Neural crest cell (in vitro differentiated cells): Measurements from ENCODE around the gene DHX8. TPM values are rescaled to one million over a fixed set of nuclear protein-coding genes. Genes with fewer than 3 reads are reported as not detected.

Experiments used
- DNase-seq: peaks from one replicate; pipeline ENCODE4 v3.0.0; 2021; ENCODE audit warnings: low read depth, mixed read lengths, low spot score
- H3K27ac Mint-ChIP-seq: one replicate; pipeline ENCODE4 v1.8.0; 2021; ENCODE audit warnings: mild to moderate bottlenecking, mixed read lengths; ENCODE audit not compliant: unreplicated experiment
- H3K27me3 Mint-ChIP-seq: 2 replicates; pipeline ENCODE4 v1.8.0; 2021; ENCODE audit warnings: low read depth, mild to moderate bottlenecking, mixed read lengths
- H3K36me3 Mint-ChIP-seq: 2 replicates; pipeline ENCODE4 v1.8.0; 2021; ENCODE audit warnings: low read depth, mild to moderate bottlenecking, mixed read lengths
- H3K4me1 Mint-ChIP-seq: 2 replicates; pipeline ENCODE4 v1.8.0; 2021; ENCODE audit warnings: mixed read lengths
- H3K4me3 Mint-ChIP-seq: one replicate; pipeline ENCODE4 v1.8.0; 2021; ENCODE audit warnings: mild to moderate bottlenecking, mixed read lengths
- H3K9me3 Mint-ChIP-seq: 2 replicates; pipeline ENCODE4 v1.8.0; 2021; ENCODE audit warnings: mixed read lengths
- total RNA-seq: library from RNA; stranded (reverse); gene quantifications from 2 replicates; pipeline ENCODE4 v1.2.1, GENCODE V29; 2021
- TF ChIP-seq, protein P1 (sequence below): fragments of 200-600 bp; sonication (generic); conservative IDR thresholded peaks from 2 replicates; pipeline ENCODE4 v1.5.0; 2021; ENCODE audit warnings: antibody characterized with exemption, mild to moderate bottlenecking

DHX8 gene
- total RNA-seq, 1 donor from 2014 or later, result 68.0 TPM

DNA sequence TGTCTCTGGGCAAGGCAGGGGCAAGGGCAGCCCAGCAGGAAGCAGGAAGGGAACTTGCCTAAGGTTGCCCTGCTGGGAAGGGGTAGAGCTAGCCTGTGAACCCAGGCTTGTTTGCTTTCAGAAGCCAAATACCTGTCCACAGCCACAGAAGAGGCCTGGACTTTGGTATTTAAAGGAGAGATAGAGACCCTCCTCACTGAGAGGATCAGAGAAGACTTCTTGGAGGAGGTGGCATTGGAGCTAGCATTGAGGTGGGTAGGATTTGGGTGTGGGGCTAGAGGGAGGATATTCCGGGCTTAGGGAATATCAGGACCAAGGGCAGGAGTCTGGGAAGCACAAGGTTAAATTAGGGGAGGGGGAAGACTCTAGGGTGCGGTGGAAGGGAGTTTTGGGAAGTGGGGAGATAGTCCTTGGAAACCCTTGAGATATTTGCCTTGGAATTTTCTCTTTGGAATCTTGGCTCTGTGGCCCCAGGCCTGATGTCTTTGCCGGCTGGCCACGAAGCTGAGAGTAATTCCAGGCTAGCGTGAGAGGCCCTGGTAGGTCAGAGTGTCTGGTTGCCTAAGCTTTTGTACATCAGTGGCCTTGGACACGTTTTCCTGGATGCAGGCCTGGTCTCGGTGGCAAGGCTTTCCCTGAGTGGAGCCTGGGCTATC is 75.5 kb downstream of the DHX8 start:
- H3K4me1 Mint-ChIP-seq, result peaks cover 37% of the 10 kb centered on the region
- H3K27ac Mint-ChIP-seq, result no peak overlapping the region
- TF ChIP-seq, protein P1, sequence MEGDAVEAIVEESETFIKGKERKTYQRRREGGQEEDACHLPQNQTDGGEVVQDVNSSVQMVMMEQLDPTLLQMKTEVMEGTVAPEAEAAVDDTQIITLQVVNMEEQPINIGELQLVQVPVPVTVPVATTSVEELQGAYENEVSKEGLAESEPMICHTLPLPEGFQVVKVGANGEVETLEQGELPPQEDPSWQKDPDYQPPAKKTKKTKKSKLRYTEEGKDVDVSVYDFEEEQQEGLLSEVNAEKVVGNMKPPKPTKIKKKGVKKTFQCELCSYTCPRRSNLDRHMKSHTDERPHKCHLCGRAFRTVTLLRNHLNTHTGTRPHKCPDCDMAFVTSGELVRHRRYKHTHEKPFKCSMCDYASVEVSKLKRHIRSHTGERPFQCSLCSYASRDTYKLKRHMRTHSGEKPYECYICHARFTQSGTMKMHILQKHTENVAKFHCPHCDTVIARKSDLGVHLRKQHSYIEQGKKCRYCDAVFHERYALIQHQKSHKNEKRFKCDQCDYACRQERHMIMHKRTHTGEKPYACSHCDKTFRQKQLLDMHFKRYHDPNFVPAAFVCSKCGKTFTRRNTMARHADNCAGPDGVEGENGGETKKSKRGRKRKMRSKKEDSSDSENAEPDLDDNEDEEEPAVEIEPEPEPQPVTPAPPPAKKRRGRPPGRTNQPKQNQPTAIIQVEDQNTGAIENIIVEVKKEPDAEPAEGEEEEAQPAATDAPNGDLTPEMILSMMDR, result no peak
- H3K9me3 Mint-ChIP-seq, result no peaks in the 10 kb centered on the region
- no peak for DNase-seq
- H3K27me3 Mint-ChIP-seq, result peaks cover 4% of the 10 kb centered on the region
- no peaks in the 10 kb centered on the region for H3K36me3 Mint-ChIP-seq
- H3K4me3 Mint-ChIP-seq, result no peak overlapping the region

GRCh38 chr17:43560461-43561427 is 77.0 kb downstream of the DHX8 start:
- TF ChIP-seq, protein P1, result no peak
- Mint-ChIP-seq H3K27ac (no peak overlapping the region), H3K36me3 (no peaks in the 10 kb centered on the region), H3K4me3 (no peak overlapping the region), H3K27me3 (peaks cover 5% of the 10 kb centered on the region), H3K4me1 (peaks cover 28% of the 10 kb centered on the region), H3K9me3 (no peaks in the 10 kb centered on the region)
- DNase-seq, result no peak

DNA sequence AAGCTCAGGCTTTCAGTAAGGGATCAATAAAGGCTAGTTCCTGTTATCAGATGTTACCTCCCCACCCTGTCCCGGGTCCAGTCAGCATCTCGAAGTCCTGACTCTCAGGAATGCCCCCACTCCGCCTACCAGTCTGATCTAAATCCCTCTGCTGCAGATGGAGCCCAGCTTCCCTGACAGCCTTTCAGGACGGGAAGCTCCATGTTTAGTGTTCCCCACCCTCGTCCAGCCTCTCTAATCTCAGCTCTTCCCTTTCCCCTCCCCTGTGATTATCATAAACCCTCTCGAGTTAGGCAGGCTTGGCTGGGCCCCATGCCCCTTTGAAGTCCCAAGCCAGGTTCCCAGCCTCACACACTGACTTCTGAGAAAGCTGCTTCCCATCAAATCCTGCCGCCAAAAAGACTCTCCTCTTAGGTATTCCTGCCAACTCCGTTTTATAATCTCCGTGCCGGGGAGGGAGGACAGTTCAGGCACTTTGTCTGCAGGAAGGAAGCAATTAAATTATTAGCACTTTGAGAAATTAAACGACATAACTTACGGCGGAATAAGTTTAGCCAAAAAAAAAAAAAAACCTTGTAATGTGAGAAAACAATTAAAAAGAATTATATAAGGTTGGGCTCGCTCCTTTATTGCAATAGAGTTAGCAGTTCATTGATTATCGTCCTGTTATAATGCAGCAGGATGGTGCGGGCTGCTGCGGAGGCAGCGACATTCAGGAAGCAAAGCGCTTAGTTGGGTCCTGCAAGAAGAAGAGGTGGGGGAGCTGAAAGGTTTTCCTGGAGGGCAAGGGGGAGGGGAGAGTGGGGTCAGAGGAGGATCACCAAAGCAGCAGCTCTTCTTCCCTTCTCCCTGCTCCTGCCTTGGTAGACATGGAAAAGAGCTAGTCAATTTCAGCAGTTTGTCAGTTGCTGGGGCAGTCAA is 79.2 kb downstream of the DHX8 start:
- no peak for DNase-seq
- no peaks in the 10 kb centered on the region for H3K36me3 Mint-ChIP-seq
- peak overlapping the region; percentile 66 for H3K4me3 Mint-ChIP-seq
- peaks cover 22% of the 10 kb centered on the region for H3K4me1 Mint-ChIP-seq
- H3K27me3 Mint-ChIP-seq, result peaks cover 5% of the 10 kb centered on the region
- H3K27ac Mint-ChIP-seq, result no peak overlapping the region
- TF ChIP-seq, protein P1, result no peak
- no peaks in the 10 kb centered on the region for H3K9me3 Mint-ChIP-seq

- Mint-ChIP-seq H3K36me3 (no peaks in the 10 kb centered on the region), H3K4me1 (peaks cover 22% of the 10 kb centered on the region), H3K27me3 (peaks cover 5% of the 10 kb centered on the region), H3K4me3 (peak overlapping the region; percentile 66), H3K9me3 (no peaks in the 10 kb centered on the region), H3K27ac (no peak overlapping the region)
- DNase-seq, result no peak
- TF ChIP-seq, protein P1, result no peak
Observed at GRCh38 chr17:43563600-43564594, 80.1 kb downstream of the DHX8 start.
